Measurements from ENCODE around the gene PLEKHA7. TPM values are rescaled to one million over a fixed set of nuclear protein-coding genes. Genes with fewer than 3 reads are reported as not detected.

The PLEKHA7 gene
- total and polyA plus RNA-seq, 2 of the 13 experiments (the other 11 are each of a cell fraction or from before 2014, with no cell fraction given): 17.5 to 18.7 TPM

DNA sequence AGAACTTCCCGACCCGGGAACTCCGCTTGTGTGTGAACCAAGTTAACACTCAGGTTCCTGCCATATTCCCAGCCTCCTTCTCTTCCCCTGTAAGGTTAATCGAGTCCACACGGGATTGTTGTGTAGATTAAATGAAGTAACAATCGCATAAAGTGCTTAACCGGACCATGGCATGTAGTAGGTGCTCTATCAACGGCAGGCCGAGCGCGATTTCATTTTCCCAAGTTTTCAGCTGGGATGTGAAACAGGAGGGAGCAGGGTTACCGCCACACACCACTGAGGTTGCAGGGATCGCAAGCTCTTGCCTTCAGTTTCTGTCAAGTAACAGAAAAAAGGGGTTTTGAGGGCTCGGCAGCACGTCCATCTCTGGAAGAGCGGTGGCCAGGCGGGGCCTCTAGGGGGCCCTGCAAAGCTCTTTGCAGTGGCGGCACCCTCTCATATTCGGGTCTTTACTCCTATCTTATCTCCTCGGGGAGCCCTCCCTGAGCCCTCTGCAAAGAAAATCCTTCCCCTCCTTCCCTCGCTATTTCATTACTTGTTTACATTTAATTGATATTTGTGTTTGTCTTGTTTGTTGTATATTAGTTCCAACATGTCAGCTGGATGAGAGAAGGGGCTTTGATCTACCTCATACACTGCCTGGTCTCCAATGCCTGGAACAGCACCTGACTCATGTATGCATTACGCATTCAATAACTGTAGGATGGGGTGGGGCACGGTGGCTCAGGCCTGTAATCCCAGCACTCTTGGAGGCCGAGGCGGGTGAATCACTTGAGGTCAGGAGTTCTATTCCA is 816 bp upstream of the PLEKHA7 start (continued):
- TF ChIP-seq, protein P1, sequence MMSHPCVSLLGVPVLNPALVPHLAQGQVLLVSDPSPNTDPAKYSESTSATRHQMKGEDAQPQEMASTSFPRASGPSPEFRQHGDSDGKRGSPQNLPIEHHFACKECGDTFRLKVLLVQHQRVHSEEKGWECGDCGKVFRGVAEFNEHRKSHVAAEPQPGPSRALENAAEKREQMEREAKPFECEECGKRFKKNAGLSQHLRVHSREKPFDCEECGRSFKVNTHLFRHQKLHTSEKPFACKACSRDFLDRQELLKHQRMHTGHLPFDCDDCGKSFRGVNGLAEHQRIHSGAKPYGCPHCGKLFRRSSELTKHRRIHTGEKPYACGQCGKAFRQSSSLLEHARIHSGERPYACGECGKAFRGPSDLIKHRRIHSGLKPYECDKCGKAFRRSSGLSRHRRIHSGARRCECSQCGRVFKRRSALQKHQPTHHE (CRISPR knock-in tag; IDR thresholded peaks at IDR 0.05; ENCODE audit: borderline replicate concordance): no peak
- TF ChIP-seq, protein P2, sequence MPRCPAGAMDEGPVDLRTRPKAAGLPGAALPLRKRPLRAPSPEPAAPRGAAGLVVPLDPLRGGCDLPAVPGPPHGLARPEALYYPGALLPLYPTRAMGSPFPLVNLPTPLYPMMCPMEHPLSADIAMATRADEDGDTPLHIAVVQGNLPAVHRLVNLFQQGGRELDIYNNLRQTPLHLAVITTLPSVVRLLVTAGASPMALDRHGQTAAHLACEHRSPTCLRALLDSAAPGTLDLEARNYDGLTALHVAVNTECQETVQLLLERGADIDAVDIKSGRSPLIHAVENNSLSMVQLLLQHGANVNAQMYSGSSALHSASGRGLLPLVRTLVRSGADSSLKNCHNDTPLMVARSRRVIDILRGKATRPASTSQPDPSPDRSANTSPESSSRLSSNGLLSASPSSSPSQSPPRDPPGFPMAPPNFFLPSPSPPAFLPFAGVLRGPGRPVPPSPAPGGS (CRISPR knock-in tag; IDR thresholded peaks at IDR 0.05): 0 out of 2 replicates have a peak, but pooled peaks have one; percentile 40
- TF ChIP-seq, protein P3, sequence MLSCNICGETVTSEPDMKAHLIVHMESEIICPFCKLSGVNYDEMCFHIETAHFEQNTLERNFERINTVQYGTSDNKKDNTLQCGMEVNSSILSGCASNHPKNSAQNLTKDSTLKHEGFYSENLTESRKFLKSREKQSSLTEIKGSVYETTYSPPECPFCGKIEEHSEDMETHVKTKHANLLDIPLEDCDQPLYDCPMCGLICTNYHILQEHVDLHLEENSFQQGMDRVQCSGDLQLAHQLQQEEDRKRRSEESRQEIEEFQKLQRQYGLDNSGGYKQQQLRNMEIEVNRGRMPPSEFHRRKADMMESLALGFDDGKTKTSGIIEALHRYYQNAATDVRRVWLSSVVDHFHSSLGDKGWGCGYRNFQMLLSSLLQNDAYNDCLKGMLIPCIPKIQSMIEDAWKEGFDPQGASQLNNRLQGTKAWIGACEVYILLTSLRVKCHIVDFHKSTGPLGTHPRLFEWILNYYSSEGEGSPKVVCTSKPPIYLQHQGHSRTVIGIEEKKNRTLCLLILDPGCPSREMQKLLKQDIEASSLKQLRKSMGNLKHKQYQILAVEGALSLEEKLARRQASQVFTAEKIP (CRISPR knock-in tag; IDR thresholded peaks at IDR 0.05; ENCODE audit: borderline replicate concordance): no peak
- TF ChIP-seq, protein P4, sequence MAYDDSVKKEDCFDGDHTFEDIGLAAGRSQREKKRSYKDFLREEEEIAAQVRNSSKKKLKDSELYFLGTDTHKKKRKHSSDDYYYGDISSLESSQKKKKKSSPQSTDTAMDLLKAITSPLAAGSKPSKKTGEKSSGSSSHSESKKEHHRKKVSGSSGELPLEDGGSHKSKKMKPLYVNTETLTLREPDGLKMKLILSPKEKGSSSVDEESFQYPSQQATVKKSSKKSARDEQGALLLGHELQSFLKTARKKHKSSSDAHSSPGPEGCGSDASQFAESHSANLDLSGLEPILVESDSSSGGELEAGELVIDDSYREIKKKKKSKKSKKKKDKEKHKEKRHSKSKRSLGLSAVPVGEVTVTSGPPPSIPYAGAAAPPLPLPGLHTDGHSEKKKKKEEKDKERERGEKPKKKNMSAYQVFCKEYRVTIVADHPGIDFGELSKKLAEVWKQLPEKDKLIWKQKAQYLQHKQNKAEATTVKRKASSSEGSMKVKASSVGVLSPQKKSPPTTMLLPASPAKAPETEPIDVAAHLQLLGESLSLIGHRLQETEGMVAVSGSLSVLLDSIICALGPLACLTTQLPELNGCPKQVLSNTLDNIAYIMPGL (CRISPR knock-in tag; IDR thresholded peaks at IDR 0.05; ENCODE audit: borderline replicate concordance in 1 of 2, low read depth in 1 of 2): peak; percentile 74 to 78
- TF ChIP-seq, protein P5, sequence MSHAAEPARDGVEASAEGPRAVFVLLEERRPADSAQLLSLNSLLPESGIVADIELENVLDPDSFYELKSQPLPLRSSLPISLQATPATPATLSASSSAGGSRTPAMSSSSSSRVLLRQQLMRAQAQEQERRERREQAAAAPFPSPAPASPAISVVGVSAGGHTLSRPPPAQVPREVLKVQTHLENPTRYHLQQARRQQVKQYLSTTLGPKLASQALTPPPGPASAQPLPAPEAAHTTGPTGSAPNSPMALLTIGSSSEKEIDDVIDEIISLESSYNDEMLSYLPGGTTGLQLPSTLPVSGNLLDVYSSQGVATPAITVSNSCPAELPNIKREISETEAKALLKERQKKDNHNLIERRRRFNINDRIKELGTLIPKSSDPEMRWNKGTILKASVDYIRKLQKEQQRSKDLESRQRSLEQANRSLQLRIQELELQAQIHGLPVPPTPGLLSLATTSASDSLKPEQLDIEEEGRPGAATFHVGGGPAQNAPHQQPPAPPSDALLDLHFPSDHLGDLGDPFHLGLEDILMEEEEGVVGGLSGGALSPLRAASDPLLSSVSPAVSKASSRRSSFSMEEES (CRISPR knock-in tag; IDR thresholded peaks at IDR 0.05): 0 out of 2 replicates have a peak, but pooled peaks have one; percentile 25
- TF ChIP-seq ZNF891 (CRISPR knock-in tag; IDR thresholded peaks at IDR 0.05): no peak
- TF ChIP-seq SUZ12 (IDR thresholded peaks at IDR 0.05; ENCODE audit: low read depth, low read length): no peak
- TF ChIP-seq, protein P6, sequence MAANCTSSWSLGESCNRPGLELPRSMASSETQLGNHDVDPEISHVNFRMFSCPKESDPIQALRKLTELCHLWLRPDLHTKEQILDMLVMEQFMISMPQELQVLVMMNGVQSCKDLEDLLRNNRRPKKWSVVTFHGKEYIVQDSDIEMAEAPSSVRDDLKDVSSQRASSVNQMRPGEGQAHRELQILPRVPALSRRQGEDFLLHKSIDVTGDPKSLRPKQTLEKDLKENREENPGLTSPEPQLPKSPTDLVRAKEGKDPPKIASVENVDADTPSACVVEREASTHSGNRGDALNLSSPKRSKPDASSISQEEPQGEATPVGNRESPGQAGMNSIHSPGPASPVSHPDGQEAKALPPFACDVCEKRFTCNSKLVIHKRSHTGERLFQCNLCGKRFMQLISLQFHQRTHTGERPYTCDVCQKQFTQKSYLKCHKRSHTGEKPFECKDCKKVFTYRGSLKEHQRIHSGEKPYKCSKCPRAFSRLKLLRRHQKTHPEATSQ (CRISPR knock-in tag; IDR thresholded peaks at IDR 0.05; ENCODE audit: borderline replicate concordance): no peak
- TF ChIP-seq TGIF2 (CRISPR knock-in tag; IDR thresholded peaks at IDR 0.05): no peak; the same call in 1 of the 2 replicates
- no peak for TF ChIP-seq ZNF674 (CRISPR knock-in tag; IDR thresholded peaks at IDR 0.05; ENCODE audit: low read depth)
- TF ChIP-seq, protein P7, sequence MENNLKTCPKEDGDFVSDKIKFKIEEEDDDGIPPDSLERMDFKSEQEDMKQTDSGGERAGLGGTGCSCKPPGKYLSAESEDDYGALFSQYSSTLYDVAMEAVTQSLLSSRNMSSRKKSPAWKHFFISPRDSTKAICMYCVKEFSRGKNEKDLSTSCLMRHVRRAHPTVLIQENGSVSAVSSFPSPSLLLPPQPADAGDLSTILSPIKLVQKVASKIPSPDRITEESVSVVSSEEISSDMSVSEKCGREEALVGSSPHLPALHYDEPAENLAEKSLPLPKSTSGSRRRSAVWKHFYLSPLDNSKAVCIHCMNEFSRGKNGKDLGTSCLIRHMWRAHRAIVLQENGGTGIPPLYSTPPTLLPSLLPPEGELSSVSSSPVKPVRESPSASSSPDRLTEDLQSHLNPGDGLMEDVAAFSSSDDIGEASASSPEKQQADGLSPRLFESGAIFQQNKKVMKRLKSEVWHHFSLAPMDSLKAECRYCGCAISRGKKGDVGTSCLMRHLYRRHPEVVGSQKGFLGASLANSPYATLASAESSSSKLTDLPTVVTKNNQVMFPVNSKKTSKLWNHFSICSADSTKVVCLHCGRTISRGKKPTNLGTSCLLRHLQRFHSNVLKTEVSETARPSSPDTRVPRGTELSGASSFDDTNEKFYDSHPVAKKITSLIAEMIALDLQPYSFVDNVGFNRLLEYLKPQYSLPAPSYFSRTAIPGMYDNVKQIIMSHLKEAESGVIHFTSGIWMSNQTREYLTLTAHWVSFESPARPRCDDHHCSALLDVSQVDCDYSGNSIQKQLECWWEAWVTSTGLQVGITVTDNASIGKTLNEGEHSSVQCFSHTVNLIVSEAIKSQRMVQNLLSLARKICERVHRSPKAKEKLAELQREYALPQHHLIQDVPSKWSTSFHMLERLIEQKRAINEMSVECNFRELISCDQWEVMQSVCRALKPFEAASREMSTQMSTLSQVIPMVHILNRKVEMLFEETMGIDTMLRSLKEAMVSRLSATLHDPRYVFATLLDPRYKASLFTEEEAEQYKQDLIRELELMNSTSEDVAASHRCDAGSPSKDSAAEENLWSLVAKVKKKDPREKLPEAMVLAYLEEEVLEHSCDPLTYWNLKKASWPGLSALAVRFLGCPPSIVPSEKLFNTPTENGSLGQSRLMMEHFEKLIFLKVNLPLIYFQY (CRISPR knock-in tag; IDR thresholded peaks at IDR 0.05; ENCODE audit: borderline replicate concordance): 0 out of 2 replicates have a peak, but pooled peaks have one; percentile 57
- no peak for TF ChIP-seq HDAC6 (IDR thresholded peaks at IDR 0.05; ENCODE audit: low read depth, low read length)
- no peak for TF ChIP-seq ZNF839 (CRISPR knock-in tag; IDR thresholded peaks at IDR 0.05; ENCODE audit: borderline replicate concordance)
